HCT116 (cell line): ENCODE results near the gene ABL1. TPM values are rescaled to one million over a fixed set of nuclear protein-coding genes. Genes with fewer than 3 reads are reported as not detected.

Experiments
- POLR2AphosphoS5 ChIP-seq: IDR thresholded peaks from 2 replicates; pipeline ENCODE4 v1.6.1; 2011; ENCODE audit warnings: mild to moderate bottlenecking, low read depth, low read length, moderate library complexity
- ZBTB33 ChIP-seq: IDR thresholded peaks from 2 replicates; pipeline ENCODE4 v1.6.1; 2011; ENCODE audit warnings: mild to moderate bottlenecking, low read length, moderate library complexity; ENCODE audit not compliant: insufficient replicate concordance; ENCODE audit errors: extremely low read depth
- ZNF274 ChIP-seq: fragments of 200-500 bp; sonication (Bioruptor generic); IDR thresholded peaks from 2 replicates; pipeline ENCODE4 v1.6.1; 2014; ENCODE audit warnings: mild to moderate bottlenecking, low read depth, low read length, inconsistent platforms
- total RNA-seq: library from RNA; stranded (reverse); gene quantifications from one replicate; pipeline ENCODE4 v1.2.1, GENCODE V29; 2021; ENCODE audit not compliant: unreplicated experiment
- TF ChIP-seq, protein P1 (sequence below): IDR thresholded peaks from 2 replicates; pipeline ENCODE4 v1.6.1; 2012
- TF ChIP-seq, protein P2 (sequence below): IDR thresholded peaks from 2 replicates; pipeline ENCODE4 v1.6.1; 2012; ENCODE audit warnings: low read depth

ABL1 gene
- total RNA-seq, 1 experiment from 2014 or later: 54.7 TPM

DNA sequence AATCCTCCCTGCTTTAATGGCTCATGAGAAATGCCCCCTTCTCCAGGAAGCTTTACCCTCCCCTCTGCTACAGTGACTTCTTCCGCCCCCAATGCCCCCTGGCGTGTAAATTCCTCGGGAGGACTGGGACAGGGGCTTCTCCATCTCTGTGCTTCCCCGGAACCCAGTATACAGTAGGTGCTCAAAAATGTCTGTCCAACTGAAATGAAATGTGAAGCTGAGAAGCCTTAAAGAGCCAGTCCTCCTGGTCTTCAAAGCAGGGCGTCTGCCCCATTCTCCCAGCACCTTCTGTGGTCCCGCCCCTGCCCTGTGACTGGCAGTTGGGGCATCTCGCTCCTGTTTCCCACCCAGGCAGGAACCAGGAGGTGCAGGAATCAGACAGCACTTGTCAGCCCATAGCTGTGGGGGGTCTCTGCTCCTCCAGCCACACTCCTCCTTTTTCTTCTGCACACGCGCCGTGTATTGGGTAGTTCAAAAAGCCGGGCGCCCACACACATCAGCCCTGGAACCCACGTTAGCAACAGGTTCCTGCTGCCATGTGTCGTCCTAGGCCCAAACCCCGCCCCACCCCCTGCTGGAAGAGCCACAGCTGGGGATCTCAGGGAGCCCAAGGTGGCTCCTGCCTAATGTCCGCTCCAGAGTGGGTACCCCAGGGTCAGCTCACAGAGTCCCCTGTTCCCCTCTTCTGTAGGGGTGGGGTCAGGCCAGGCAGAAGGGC is 88.0 kb downstream of the ABL1 start (continued):
- TF ChIP-seq ZBTB33 (no peak), ZNF274 (no peak), POLR2AphosphoS5 (no peak)
- TF ChIP-seq, protein P1, sequence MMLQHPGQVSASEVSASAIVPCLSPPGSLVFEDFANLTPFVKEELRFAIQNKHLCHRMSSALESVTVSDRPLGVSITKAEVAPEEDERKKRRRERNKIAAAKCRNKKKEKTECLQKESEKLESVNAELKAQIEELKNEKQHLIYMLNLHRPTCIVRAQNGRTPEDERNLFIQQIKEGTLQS: no peak
- TF ChIP-seq, protein P2, sequence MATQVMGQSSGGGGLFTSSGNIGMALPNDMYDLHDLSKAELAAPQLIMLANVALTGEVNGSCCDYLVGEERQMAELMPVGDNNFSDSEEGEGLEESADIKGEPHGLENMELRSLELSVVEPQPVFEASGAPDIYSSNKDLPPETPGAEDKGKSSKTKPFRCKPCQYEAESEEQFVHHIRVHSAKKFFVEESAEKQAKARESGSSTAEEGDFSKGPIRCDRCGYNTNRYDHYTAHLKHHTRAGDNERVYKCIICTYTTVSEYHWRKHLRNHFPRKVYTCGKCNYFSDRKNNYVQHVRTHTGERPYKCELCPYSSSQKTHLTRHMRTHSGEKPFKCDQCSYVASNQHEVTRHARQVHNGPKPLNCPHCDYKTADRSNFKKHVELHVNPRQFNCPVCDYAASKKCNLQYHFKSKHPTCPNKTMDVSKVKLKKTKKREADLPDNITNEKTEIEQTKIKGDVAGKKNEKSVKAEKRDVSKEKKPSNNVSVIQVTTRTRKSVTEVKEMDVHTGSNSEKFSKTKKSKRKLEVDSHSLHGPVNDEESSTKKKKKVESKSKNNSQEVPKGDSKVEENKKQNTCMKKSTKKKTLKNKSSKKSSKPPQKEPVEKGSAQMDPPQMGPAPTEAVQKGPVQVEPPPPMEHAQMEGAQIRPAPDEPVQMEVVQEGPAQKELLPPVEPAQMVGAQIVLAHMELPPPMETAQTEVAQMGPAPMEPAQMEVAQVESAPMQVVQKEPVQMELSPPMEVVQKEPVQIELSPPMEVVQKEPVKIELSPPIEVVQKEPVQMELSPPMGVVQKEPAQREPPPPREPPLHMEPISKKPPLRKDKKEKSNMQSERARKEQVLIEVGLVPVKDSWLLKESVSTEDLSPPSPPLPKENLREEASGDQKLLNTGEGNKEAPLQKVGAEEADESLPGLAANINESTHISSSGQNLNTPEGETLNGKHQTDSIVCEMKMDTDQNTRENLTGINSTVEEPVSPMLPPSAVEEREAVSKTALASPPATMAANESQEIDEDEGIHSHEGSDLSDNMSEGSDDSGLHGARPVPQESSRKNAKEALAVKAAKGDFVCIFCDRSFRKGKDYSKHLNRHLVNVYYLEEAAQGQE: no peak
